ENCODE measurements around the gene SLX9. TPM values are rescaled to one million over a fixed set of nuclear protein-coding genes. Genes with fewer than 3 reads are reported as not detected.
"Not testable (repeated sequence)": the region's sequence is repeated elsewhere in the genome, so short reads cannot be mapped to it uniquely, and the experiment has no call there.

SLX9 gene
- polyA plus RNA-seq, 1 donor: 19.4 TPM

- Histone ChIP-seq H3K4me3 (ENCODE audit: low read length) (no peak overlapping the region), H3K36me3 (ENCODE audit: control insufficient read depth, insufficient read depth, low read length) (no peaks in the 10 kb centered on the region), H3K4me1 (ENCODE audit: control insufficient read depth, insufficient read depth, low read length) (peaks cover 6% of the 10 kb centered on the region), H3K9me3 (ENCODE audit: control insufficient read depth, low read depth, low read length) (no peaks in the 10 kb centered on the region), H3K27ac (ENCODE audit: low read length) (no peak overlapping the region), H3K27me3 (ENCODE audit: control insufficient read depth, insufficient read depth, low read length) (peaks cover 21% of the 10 kb centered on the region)
- no CpG with 5 or more reads among the region's 60 CpGs for WGBS (ENCODE audit: insufficient coverage, low lambda C conversion rate)
- DNase-seq: no peak
Measured at GRCh38 chr21:45019076-45019886, 79.5 kb downstream of the SLX9 start.

GRCh38 chr21:45019887-45020537 lies 80.2 kb downstream of the SLX9 start:
- H3K27ac ChIP-seq (ENCODE audit: low read length): no peak overlapping the region
- no peak for DNase-seq

GRCh38 chr21:45020629-45021427 lies 81.0 kb downstream of the SLX9 start:
- Histone ChIP-seq H3K4me1 (ENCODE audit: control insufficient read depth, insufficient read depth, low read length) (no peaks in the 10 kb centered on the region), H3K36me3 (ENCODE audit: control insufficient read depth, insufficient read depth, low read length) (no peaks in the 10 kb centered on the region), H3K9me3 (ENCODE audit: control insufficient read depth, low read depth, low read length) (no peaks in the 10 kb centered on the region), H3K27ac (ENCODE audit: low read length) (no peak overlapping the region), H3K27me3 (ENCODE audit: control insufficient read depth, insufficient read depth, low read length) (peaks cover 21% of the 10 kb centered on the region), H3K4me3 (ENCODE audit: low read length) (no peak overlapping the region)
- DNase-seq: no peak
- no CpG with 5 or more reads among the region's 28 CpGs for WGBS (ENCODE audit: insufficient coverage, low lambda C conversion rate)

More at GRCh38 chr21:45019887-45020537, 80.2 kb downstream of the SLX9 start:
- peaks cover 21% of the 10 kb centered on the region for H3K27me3 ChIP-seq (ENCODE audit: control insufficient read depth, insufficient read depth, low read length)
- H3K4me1 ChIP-seq (ENCODE audit: control insufficient read depth, insufficient read depth, low read length): no peaks in the 10 kb centered on the region
- H3K4me3 ChIP-seq (ENCODE audit: low read length): no peak overlapping the region
- no peaks in the 10 kb centered on the region for H3K36me3 ChIP-seq (ENCODE audit: control insufficient read depth, insufficient read depth, low read length)
- WGBS (ENCODE audit: insufficient coverage, low lambda C conversion rate): no CpG with 5 or more reads among the region's 19 CpGs
- H3K9me3 ChIP-seq (ENCODE audit: control insufficient read depth, low read depth, low read length): no peaks in the 10 kb centered on the region

GRCh38 chr21:45021428-45022347 lies 81.9 kb downstream of the SLX9 start:
- no peak for DNase-seq
- no peaks in the 10 kb centered on the region for H3K36me3 ChIP-seq (ENCODE audit: control insufficient read depth, insufficient read depth, low read length)
- H3K27ac ChIP-seq (ENCODE audit: low read length): no peak overlapping the region
- peaks cover 21% of the 10 kb centered on the region for H3K27me3 ChIP-seq (ENCODE audit: control insufficient read depth, insufficient read depth, low read length)
- no peak overlapping the region for H3K4me3 ChIP-seq (ENCODE audit: low read length)
- no peaks in the 10 kb centered on the region for H3K9me3 ChIP-seq (ENCODE audit: control insufficient read depth, low read depth, low read length)
- no CpG with 5 or more reads among the region's 31 CpGs for WGBS (ENCODE audit: insufficient coverage, low lambda C conversion rate)
- H3K4me1 ChIP-seq (ENCODE audit: control insufficient read depth, insufficient read depth, low read length): no peaks in the 10 kb centered on the region

GRCh38 chr21:45022348-45022675 lies 82.5 kb downstream of the SLX9 start:
- DNase-seq: no peak
- no peak overlapping the region for H3K27ac ChIP-seq (ENCODE audit: low read length)
- WGBS (ENCODE audit: insufficient coverage, low lambda C conversion rate): no CpG with 5 or more reads among the region's 8 CpGs

GRCh38 chr21:45022736-45023135 lies 82.9 kb downstream of the SLX9 start:
- H3K27me3 ChIP-seq (ENCODE audit: control insufficient read depth, insufficient read depth, low read length): peaks cover 17% of the 10 kb centered on the region
- DNase-seq: no peak
- no peak overlapping the region for H3K27ac ChIP-seq (ENCODE audit: low read length)
- H3K36me3 ChIP-seq (ENCODE audit: control insufficient read depth, insufficient read depth, low read length): no peaks in the 10 kb centered on the region
- no peaks in the 10 kb centered on the region for H3K4me1 ChIP-seq (ENCODE audit: control insufficient read depth, insufficient read depth, low read length)
- WGBS (ENCODE audit: insufficient coverage, low lambda C conversion rate): no CpG with 5 or more reads among the region's 5 CpGs
- no peaks in the 10 kb centered on the region for H3K9me3 ChIP-seq (ENCODE audit: control insufficient read depth, low read depth, low read length)
- no peak overlapping the region for H3K4me3 ChIP-seq (ENCODE audit: low read length)

More at GRCh38 chr21:45022348-45022675, 82.5 kb downstream of the SLX9 start:
- no peaks in the 10 kb centered on the region for H3K4me1 ChIP-seq (ENCODE audit: control insufficient read depth, insufficient read depth, low read length)
- H3K4me3 ChIP-seq (ENCODE audit: low read length): no peak overlapping the region
- no peaks in the 10 kb centered on the region for H3K9me3 ChIP-seq (ENCODE audit: control insufficient read depth, low read depth, low read length)
- H3K27me3 ChIP-seq (ENCODE audit: control insufficient read depth, insufficient read depth, low read length): peaks cover 19% of the 10 kb centered on the region
- no peaks in the 10 kb centered on the region for H3K36me3 ChIP-seq (ENCODE audit: control insufficient read depth, insufficient read depth, low read length)

GRCh38 chr21:45024516-45024915 lies 84.7 kb downstream of the SLX9 start:
- not testable (repeated sequence) for H3K4me1 ChIP-seq (ENCODE audit: control insufficient read depth, insufficient read depth, low read length); H3K27me3 ChIP-seq (ENCODE audit: control insufficient read depth, insufficient read depth, low read length); H3K4me3 ChIP-seq (ENCODE audit: low read length); DNase-seq; H3K9me3 ChIP-seq (ENCODE audit: control insufficient read depth, low read depth, low read length); H3K27ac ChIP-seq (ENCODE audit: low read length); H3K36me3 ChIP-seq (ENCODE audit: control insufficient read depth, insufficient read depth, low read length)
- 80% methylated on average over 1 of the region's 4 CpGs for WGBS (ENCODE audit: insufficient coverage, low lambda C conversion rate)

- Histone ChIP-seq H3K4me1 (ENCODE audit: control insufficient read depth, insufficient read depth, low read length) (no peaks in the 10 kb centered on the region), H3K9me3 (ENCODE audit: control insufficient read depth, low read depth, low read length) (no peaks in the 10 kb centered on the region), H3K36me3 (ENCODE audit: control insufficient read depth, insufficient read depth, low read length) (no peaks in the 10 kb centered on the region), H3K27me3 (ENCODE audit: control insufficient read depth, insufficient read depth, low read length) (peaks cover 5% of the 10 kb centered on the region), H3K27ac (ENCODE audit: low read length) (no peak overlapping the region), H3K4me3 (ENCODE audit: low read length) (no peak overlapping the region)
- WGBS (ENCODE audit: insufficient coverage, low lambda C conversion rate): no CpG with 5 or more reads among the region's 22 CpGs
- DNase-seq: no peak
Measured at GRCh38 chr21:45026066-45026745, 86.4 kb downstream of the SLX9 start.
